ENCODE results near the gene CDCA7L. TPM values are rescaled to one million over a fixed set of nuclear protein-coding genes. Genes with fewer than 3 reads are reported as not detected.
"Not testable (repeated sequence)": the region's sequence is repeated elsewhere in the genome, so short reads cannot be mapped to it uniquely, and the experiment has no call there.

Gene CDCA7L
- polyA plus RNA-seq, 1 donor, result 16.0 TPM

DNA sequence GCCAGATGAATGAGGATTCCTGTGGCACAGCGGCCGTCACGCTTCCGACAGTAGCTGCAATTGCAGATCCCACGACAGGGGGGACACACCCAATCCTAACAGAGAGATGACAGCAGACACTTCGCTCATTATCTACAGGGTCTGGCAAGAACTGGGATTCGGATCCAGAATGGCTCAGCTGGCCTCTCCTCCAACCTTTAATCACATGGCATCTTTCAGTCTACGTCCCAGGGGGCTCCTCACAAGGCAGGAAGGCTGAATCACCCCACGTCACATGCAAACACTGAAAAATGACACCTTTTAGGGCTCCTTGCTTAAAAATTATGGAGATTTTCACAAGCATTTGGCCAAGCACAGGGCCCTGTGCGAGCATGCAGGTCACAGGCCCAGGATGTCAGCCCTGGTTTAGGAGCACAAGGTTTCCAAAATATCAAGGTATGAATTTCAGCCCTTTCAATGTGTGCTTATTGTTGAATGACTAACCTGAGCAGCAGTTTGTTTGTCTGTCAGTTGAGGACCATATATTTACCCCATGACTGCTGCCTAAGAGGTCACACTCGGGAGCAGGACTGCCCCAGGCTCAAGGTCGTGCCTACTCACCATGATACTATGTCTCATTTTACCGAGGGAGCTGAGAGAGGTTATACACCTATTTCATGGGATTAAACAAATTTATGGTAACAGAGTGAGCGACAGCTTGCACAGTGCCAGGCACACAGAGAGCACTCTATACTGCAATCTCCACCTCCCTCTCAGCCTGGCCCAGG lies 42.5 kb downstream of the CDCA7L start:
- DNase-seq, result no peak

DNA sequence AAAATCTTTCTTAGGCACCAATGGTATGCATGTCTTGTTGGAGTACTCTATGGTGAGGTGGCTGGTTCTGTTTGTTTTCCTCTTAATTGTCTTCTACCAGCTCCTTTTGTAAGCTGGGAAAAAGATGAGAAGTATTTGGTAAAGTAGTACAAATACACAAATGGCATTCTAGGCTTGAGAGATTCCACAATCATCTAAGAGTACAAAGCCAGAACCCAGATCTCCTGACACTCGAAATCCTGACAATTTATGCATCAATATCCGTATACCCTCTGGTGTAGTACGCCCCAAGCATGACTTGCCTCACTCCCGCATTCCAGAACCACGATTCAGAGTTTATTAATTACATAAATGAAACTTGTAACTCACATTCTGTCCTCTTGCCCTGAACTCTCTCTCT lies 43.5 kb downstream of the CDCA7L start:
- DNase-seq, result no peak

GRCh38 chr7:21898265-21898930 lies 47.3 kb downstream of the CDCA7L start:
- no peak for DNase-seq

DNA sequence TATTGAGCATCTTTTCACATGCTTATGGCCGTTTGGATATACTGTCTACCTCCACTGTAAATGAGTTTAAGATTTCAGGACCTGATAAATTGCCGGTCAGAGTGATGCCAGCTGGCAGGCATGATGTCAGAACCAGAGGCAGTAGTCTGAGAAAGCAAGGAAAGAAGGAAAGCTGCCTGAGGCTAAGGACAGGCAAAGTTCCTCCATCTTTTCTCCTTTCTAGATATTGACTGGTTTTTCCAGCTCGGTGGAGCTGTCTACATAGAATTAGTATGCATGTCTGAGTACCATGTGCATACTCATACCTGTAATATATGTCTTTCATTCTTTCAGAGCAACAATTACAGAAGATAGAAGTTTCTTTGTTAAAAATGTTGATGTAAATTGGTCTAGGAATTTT lies 52.3 kb downstream of the CDCA7L start:
- no peak for DNase-seq

GRCh38 chr7:21891291-21891690 lies 54.4 kb downstream of the CDCA7L start:
- DNase-seq, result no peak

- no peak for DNase-seq
Observed at GRCh38 chr7:21887779-21888178, 57.9 kb downstream of the CDCA7L start.

GRCh38 chr7:21887353-21887752 lies 58.3 kb downstream of the CDCA7L start:
- DNase-seq, result no peak

GRCh38 chr7:21886396-21886795 lies 59.3 kb downstream of the CDCA7L start:
- DNase-seq, result no peak

DNA sequence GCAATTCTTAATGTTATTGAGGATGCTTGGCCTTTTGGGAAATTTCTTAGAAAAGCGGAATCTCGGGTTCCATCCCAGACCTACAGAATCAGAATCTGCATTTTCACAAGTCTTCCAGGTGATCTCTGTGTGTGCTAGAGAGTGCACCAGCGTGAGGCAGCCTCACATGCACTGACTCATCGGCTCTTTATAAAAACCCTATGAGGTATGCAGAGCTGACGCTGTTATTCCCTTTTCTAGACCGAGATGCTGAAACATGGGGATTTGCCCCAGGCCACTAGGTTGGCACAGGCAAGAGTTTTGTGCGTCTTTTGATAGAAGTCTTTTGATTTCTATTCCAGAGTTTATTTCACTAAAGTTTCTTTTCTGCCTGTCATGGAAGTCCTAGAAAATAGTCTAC lies 61.2 kb downstream of the CDCA7L start:
- no peak for DNase-seq

- DNase-seq, result not testable (repeated sequence)
Observed at GRCh38 chr7:21883501-21883900, 62.2 kb downstream of the CDCA7L start.

GRCh38 chr7:21883069-21883468 lies 62.6 kb downstream of the CDCA7L start:
- no peak for DNase-seq

GRCh38 chr7:21869785-21870402 lies 75.8 kb downstream of the CDCA7L start:
- DNase-seq, result no peak

DNA sequence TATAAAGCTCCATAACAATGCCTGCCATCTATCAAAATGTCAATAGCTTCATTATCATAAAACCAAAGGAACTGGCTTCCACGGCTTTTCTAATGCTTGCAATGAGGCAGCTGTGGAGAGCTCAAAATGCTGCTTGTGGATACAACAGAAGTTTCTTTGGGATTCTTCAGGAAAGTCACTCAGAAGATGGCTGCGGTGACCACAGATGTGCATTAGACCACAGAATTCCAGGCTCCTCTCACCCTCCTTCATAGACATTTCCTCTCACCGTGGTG lies 77.2 kb downstream of the CDCA7L start:
- DNase-seq, result no peak

- no peak for DNase-seq
Observed at GRCh38 chr7:21867816-21868575, 77.7 kb downstream of the CDCA7L start.

GRCh38 chr7:21867226-21867625 lies 78.5 kb downstream of the CDCA7L start:
- no peak for DNase-seq

DNA sequence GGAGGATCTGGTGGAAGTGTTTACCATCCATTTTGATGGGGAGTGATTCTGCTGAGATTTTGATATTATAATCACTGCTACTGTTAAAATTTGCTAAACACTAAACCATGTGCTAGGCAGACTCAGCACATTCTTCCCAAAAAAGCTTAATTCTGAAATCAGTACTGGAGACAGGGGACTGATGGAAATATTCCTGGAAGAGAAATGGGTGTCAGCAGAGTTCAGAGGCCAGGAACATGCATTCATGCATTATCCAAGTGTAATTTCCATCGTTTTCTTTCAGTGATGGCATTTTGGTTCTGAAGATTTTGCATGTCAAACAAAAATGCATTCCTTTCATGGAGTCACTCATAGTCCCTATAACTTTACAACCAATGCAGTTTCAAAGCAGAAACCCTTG lies 79.0 kb downstream of the CDCA7L start:
- no peak for DNase-seq

- DNase-seq, result not testable (repeated sequence)
Observed at GRCh38 chr7:21865631-21866204, 80.0 kb downstream of the CDCA7L start.

GRCh38 chr7:21851559-21851967 lies 94.1 kb downstream of the CDCA7L start:
- DNase-seq, result no peak
